SK-N-SH (cell line): ENCODE results near the gene ZAR1. TPM values are rescaled to one million over a fixed set of nuclear protein-coding genes. Genes with fewer than 3 reads are reported as not detected.

Experiments used
- CTCF ChIA-PET: fragments of 300-600, 350-600 bp; formaldehyde crosslinking; extraction: SDS; loops from one replicate; lab custom pipeline; 2021; lab: Yijun Ruan, JAX
- POLR2A ChIA-PET: fragments of 350-600 bp; sonication (Branson Sonifier 250); formaldehyde crosslinking; extraction: SDS; loops from one replicate; lab custom pipeline; 2020; ENCODE audit warnings: antibody characterized with exemption, inconsistent platforms; lab: Yijun Ruan, JAX
- DNase-seq: peaks from one replicate; pipeline ENCODE4 v3.0.0; 2012
- H2AFZ ChIP-seq: fragments of 200-600 bp; sonication (generic); 2 replicates; pipeline ENCODE4 v1.8.1; 2016; ENCODE audit warnings: antibody characterized with exemption, mild to moderate bottlenecking, low read depth
- H3F3A ChIP-seq: fragments of 200-600 bp; sonication (generic); replicated peaks from 2 replicates; pipeline ENCODE3; 2016; ENCODE audit warnings: antibody characterized with exemption, mild to moderate bottlenecking; ENCODE audit not compliant: insufficient read depth
- H3K27ac ChIP-seq, 2 experiments: fragments of 200-500 bp in 1 of 2; fragments of 200-600 bp in 1 of 2; sonication (Bioruptor generic) in 1 of 2; sonication (generic), shearing (Covaris generic) in 1 of 2; 2 replicates each; pipeline versions ENCODE4 v1.5.1 to v1.6.1; 2014 to 2016; ENCODE audit warnings: low read depth in 2 of 2, inconsistent platforms in 1 of 2, low read length in 1 of 2, mild to moderate bottlenecking in 1 of 2, mixed read lengths in 1 of 2
- H3K27me3 ChIP-seq: fragments of 200-600 bp; sonication (generic), shearing (Covaris generic); 2 replicates; pipeline ENCODE4 v1.6.1; 2016; ENCODE audit warnings: mixed run types; ENCODE audit not compliant: insufficient read depth
- H3K36me3 ChIP-seq, 2 experiments: fragments of 200-500 bp in 1 of 2; fragments of 200-600 bp in 1 of 2; sonication (Bioruptor generic) in 1 of 2; sonication (generic) in 1 of 2; replicated peaks in 1 of 2; 2 replicates each; pipeline versions ENCODE3 to v1.5.1; 2014 to 2016; ENCODE audit warnings: low read length in 1 of 2, mild to moderate bottlenecking in 1 of 2; ENCODE audit not compliant: insufficient read depth in 2 of 2, control insufficient read depth in 1 of 2
- H3K4me1 ChIP-seq, 2 experiments: fragments of 200-500 bp in 1 of 2; fragments of 200-600 bp in 1 of 2; sonication (Bioruptor generic) in 1 of 2; sonication (generic), shearing (Covaris generic) in 1 of 2; 2 replicates each; pipeline versions ENCODE4 v1.5.1 to v1.6.1; 2014 to 2016; ENCODE audit warnings: low read depth in 1 of 2, low read length in 1 of 2, mixed run types in 1 of 2; ENCODE audit not compliant: insufficient read depth in 2 of 2, control insufficient read depth in 1 of 2
- H3K4me2 ChIP-seq: fragments of 200-600 bp; sonication (generic), shearing (Covaris generic); 2 replicates; pipeline ENCODE4 v1.6.1; 2017; ENCODE audit warnings: mixed run types
- H3K4me3 ChIP-seq, 2 experiments: fragments of 200-500 bp in 1 of 2; fragments of 200-600 bp in 1 of 2; sonication (Bioruptor generic) in 1 of 2; sonication (generic), shearing (Covaris generic) in 1 of 2; 2 replicates each; pipeline versions ENCODE4 v1.5.1 to v1.8.1; 2014 to 2016; ENCODE audit warnings: low read depth in 2 of 2, inconsistent platforms in 1 of 2, low read length in 1 of 2, mild to moderate bottlenecking in 1 of 2, mixed read lengths in 1 of 2, moderate library complexity in 1 of 2
- H3K79me2 ChIP-seq: fragments of 200-600 bp; sonication (generic); 2 replicates; pipeline ENCODE4 v1.8.1; 2017; ENCODE audit warnings: mild to moderate bottlenecking; ENCODE audit not compliant: insufficient read depth
- H3K9ac ChIP-seq: fragments of 200-600 bp; sonication (generic); 2 replicates; pipeline ENCODE4 v1.6.1; 2017; ENCODE audit warnings: mixed run types
- H3K9me2 ChIP-seq: fragments of 200-600 bp; sonication (generic); 2 replicates; pipeline ENCODE4 v1.6.1; 2017; ENCODE audit warnings: mixed run types
- H3K9me3 ChIP-seq: fragments of 200-600 bp; sonication (generic); 2 replicates; pipeline ENCODE4 v1.6.1; 2017; ENCODE audit warnings: mixed run types, mild to moderate bottlenecking, moderate library complexity
- H4K20me1 ChIP-seq: fragments of 200-600 bp; sonication (generic); 2 replicates; pipeline ENCODE4 v1.6.1; 2017; ENCODE audit warnings: mild to moderate bottlenecking, mixed run types; ENCODE audit not compliant: insufficient read depth
- ELF1 ChIP-seq: IDR thresholded peaks from 2 replicates; pipeline ENCODE4 v1.4.0; 2012
- EP300 ChIP-seq, 2 experiments: IDR thresholded peaks; 2 replicates each; pipeline versions ENCODE4 v1.4.0 to v1.6.1; 2012; ENCODE audit warnings: borderline replicate concordance in 1 of 2, low read depth in 1 of 2, low read length in 1 of 2
- FOXJ3 ChIP-seq: sonication (generic); formaldehyde crosslinking; IDR thresholded peaks from 2 replicates; pipeline ENCODE4 v1.5.1; 2020; ENCODE audit warnings: mild to moderate bottlenecking, missing genetic modification reagents
- GABPA ChIP-seq: IDR thresholded peaks from 2 replicates; pipeline ENCODE4 v1.4.0; 2012; ENCODE audit warnings: low read depth, mild to moderate bottlenecking
- GATA2 ChIP-seq: sonication (generic); formaldehyde crosslinking; IDR thresholded peaks from 2 replicates; pipeline ENCODE4 v1.5.0; 2020; ENCODE audit warnings: mild to moderate bottlenecking, missing genetic modification reagents
- MXI1 ChIP-seq: IDR thresholded peaks from 2 replicates; pipeline ENCODE4 v1.6.1; 2012; ENCODE audit warnings: mild to moderate bottlenecking, low read depth, low read length, improper control_type of control experiment
- YY1 ChIP-seq: IDR thresholded peaks from 2 replicates; pipeline ENCODE4 v1.4.0; 2012; ENCODE audit warnings: low read depth, mild to moderate bottlenecking
- WGBS: methylation state at CpG from one replicate; pipeline ENCODE4 v1.1.6; 2017; ENCODE audit warnings: low lambda C conversion rate; 5-methylcytosine and 5-hydroxymethylcytosine counted together
- polyA plus RNA-seq, 3 experiments: library from polyadenylated mRNA; depleted of rRNA; stranded (reverse); fragments of >200 nt; gene quantifications; 2 replicates each; pipeline ENCODE4 v1.2.3, GENCODE V29; 2012
- TF ChIP-seq, protein P1 (sequence below): IDR thresholded peaks from 2 replicates; pipeline ENCODE4 v1.4.0; 2012; ENCODE audit warnings: low read depth
- TF ChIP-seq, protein P2 (sequence below): IDR thresholded peaks from 2 replicates; pipeline ENCODE4 v1.6.1; 2012; ENCODE audit warnings: mild to moderate bottlenecking, low read depth, low read length, moderate library complexity
- TF ChIP-seq, protein P3 (sequence below): IDR thresholded peaks from 2 replicates; pipeline ENCODE4; 2012
- TF ChIP-seq, protein P4 (sequence below): IDR thresholded peaks from 2 replicates; pipeline ENCODE4 v1.4.0; 2012; ENCODE audit warnings: low read depth, borderline replicate concordance

ZAR1 gene
- polyA plus RNA-seq, 1 of the 3 experiments (the other 2 are of a cell fraction) = not detected

DNA sequence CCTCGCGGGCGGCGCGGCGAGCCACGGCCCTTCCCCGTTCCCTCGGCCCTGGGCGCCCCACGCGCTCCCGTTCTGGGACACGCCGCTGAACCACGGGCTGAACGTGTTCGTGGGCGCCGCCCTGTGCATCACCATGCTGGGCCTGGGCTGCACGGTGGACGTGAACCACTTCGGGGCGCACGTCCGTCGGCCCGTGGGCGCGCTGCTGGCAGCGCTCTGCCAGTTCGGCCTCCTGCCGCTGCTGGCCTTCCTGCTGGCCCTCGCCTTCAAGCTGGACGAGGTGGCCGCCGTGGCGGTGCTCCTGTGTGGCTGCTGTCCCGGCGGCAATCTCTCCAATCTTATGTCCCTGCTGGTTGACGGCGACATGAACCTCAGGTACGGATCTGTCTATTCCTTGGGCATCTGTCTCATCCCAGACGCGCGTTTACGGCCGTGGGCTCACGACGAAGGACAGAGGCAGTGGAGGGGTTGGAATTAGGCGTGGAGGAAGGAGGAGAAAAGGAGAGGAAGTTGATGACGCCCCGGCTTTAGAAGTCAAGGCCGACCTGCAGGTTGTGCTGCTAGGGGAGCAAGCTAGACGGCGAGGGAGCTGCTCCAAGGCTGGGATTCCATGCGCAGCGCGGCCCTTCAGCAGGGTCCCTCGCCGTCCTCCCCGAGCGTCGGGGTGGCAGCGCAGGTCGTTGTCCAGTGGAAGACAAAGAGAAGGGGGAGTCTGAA, 6.1 kb upstream of the ZAR1 start:
- H3K27me3 ChIP-seq = no peaks in the 10 kb centered on the region
- no peaks in the 10 kb centered on the region for H4K20me1 ChIP-seq
- no peaks in the 10 kb centered on the region for H3K9me2 ChIP-seq
- WGBS = 23% methylated on average over 29 of the region's 66 CpGs
- POLR2A ChIA-PET = interaction anchor here (0.6 to 2.0 kb wide), 6 partner anchors 13 to 142 kb away, joined by 3 to 7 read pairs (median 4); partner anchors contain the start of gene SLAIN2
- TF ChIP-seq GATA2 (peak; percentile 50), MXI1 (0 out of 2 replicates have a peak, but pooled peaks have one; percentile 26)
- TF ChIP-seq, protein P1, sequence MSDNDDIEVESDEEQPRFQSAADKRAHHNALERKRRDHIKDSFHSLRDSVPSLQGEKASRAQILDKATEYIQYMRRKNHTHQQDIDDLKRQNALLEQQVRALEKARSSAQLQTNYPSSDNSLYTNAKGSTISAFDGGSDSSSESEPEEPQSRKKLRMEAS = no peak
- TF ChIP-seq, all 33 proteins: peak for 2
- H3K27ac ChIP-seq = peak overlapping the region in 1 of 2 experiments; percentile 77; a peak in 2 of 4 replicates
- H3K9ac ChIP-seq = peak overlapping the region; percentile 13; the same call in 1 of the 2 replicates
- peak overlapping the region; percentile 90 for H2AFZ ChIP-seq
- peaks cover 0 to 24% of the 10 kb centered on the region in 2 experiments; a peak in 2 of 4 replicates for H3K4me1 ChIP-seq
- peak overlapping the region; percentile 50; the same call in 1 of the 2 replicates for H3K4me2 ChIP-seq
- H3F3A ChIP-seq = peaks cover 14% of the 10 kb centered on the region
- peak; percentile 79 for DNase-seq
- no peaks in the 10 kb centered on the region for H3K79me2 ChIP-seq
- CTCF ChIA-PET = interaction anchor here (0.9 to 7.9 kb wide), 11 partner anchors 11 to 142 kb away, joined by 3 to 40 read pairs (median 4); no protein-coding TSS in a partner anchor
- peak overlapping the region; percentile 54 to 59 for H3K4me3 ChIP-seq
- peaks cover 0 to 3% of the 10 kb centered on the region in 2 experiments for H3K36me3 ChIP-seq
- H3K9me3 ChIP-seq = no peaks in the 10 kb centered on the region

DNA sequence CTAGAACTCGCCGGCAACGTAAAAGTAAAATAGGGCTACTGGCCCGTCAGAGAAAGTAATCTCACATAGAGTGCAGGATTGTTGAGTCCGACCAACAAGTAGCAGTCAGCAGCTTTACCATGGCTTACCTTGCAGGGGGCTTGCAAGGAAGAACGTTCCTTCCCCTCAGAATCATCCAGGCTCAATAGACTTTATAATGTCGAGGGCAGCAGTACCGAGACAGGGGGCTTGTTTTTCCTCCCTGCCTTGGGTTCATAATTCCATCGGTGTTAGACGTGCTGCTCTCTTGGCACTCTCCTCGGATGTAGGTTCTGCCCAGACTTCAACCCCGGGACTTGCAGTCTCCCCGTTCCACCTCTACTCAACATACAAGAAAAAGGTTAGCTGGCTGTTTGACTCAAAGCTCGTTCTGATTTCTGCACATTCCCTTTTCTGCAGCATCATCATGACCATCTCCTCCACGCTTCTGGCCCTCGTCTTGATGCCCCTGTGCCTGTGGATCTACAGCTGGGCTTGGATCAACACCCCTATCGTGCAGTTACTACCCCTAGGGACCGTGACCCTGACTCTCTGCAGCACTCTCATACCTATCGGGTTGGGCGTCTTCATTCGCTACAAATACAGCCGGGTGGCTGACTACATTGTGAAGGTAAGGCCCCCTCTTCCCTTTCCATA, 5.4 kb upstream of the ZAR1 start:
- CTCF ChIA-PET = interaction anchor here (0.7 to 7.9 kb wide), 11 partner anchors 12 to 141 kb away, joined by 3 to 40 read pairs (median 3); no protein-coding TSS in a partner anchor

More for the DNA sequence above, 5.4 kb upstream of the ZAR1 start:
- H3K79me2 ChIP-seq = no peaks in the 10 kb centered on the region
- peaks cover 14% of the 10 kb centered on the region for H3F3A ChIP-seq
- no peaks in the 10 kb centered on the region for H3K27me3 ChIP-seq
- peaks cover 0 to 24% of the 10 kb centered on the region in 2 experiments; a peak in 2 of 4 replicates for H3K4me1 ChIP-seq
- TF ChIP-seq, protein P2, sequence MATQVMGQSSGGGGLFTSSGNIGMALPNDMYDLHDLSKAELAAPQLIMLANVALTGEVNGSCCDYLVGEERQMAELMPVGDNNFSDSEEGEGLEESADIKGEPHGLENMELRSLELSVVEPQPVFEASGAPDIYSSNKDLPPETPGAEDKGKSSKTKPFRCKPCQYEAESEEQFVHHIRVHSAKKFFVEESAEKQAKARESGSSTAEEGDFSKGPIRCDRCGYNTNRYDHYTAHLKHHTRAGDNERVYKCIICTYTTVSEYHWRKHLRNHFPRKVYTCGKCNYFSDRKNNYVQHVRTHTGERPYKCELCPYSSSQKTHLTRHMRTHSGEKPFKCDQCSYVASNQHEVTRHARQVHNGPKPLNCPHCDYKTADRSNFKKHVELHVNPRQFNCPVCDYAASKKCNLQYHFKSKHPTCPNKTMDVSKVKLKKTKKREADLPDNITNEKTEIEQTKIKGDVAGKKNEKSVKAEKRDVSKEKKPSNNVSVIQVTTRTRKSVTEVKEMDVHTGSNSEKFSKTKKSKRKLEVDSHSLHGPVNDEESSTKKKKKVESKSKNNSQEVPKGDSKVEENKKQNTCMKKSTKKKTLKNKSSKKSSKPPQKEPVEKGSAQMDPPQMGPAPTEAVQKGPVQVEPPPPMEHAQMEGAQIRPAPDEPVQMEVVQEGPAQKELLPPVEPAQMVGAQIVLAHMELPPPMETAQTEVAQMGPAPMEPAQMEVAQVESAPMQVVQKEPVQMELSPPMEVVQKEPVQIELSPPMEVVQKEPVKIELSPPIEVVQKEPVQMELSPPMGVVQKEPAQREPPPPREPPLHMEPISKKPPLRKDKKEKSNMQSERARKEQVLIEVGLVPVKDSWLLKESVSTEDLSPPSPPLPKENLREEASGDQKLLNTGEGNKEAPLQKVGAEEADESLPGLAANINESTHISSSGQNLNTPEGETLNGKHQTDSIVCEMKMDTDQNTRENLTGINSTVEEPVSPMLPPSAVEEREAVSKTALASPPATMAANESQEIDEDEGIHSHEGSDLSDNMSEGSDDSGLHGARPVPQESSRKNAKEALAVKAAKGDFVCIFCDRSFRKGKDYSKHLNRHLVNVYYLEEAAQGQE = no peak
- TF ChIP-seq, protein P3, sequence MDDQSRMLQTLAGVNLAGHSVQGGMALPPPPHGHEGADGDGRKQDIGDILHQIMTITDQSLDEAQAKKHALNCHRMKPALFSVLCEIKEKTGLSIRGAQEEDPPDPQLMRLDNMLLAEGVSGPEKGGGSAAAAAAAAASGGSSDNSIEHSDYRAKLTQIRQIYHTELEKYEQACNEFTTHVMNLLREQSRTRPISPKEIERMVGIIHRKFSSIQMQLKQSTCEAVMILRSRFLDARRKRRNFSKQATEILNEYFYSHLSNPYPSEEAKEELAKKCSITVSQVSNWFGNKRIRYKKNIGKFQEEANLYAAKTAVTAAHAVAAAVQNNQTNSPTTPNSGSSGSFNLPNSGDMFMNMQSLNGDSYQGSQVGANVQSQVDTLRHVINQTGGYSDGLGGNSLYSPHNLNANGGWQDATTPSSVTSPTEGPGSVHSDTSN = no peak
- TF ChIP-seq GABPA (no peak), YY1 (no peak), ELF1 (no peak), EP300 (IDR thresholded peaks at IDR 0.05; ENCODE audit: borderline replicate concordance in 1 of 2, low read depth in 1 of 2, low read length in 1 of 2) (no peak), FOXJ3 (CRISPR knock-in tag) (no peak)
- TF ChIP-seq, protein P4, sequence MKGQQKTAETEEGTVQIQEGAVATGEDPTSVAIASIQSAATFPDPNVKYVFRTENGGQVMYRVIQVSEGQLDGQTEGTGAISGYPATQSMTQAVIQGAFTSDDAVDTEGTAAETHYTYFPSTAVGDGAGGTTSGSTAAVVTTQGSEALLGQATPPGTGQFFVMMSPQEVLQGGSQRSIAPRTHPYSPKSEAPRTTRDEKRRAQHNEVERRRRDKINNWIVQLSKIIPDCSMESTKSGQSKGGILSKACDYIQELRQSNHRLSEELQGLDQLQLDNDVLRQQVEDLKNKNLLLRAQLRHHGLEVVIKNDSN = no peak
- WGBS = 56% methylated on average over 20 of the region's 22 CpGs
- no peaks in the 10 kb centered on the region for H3K9me2 ChIP-seq
- no peak overlapping the region for H3K4me2 ChIP-seq
- no peaks in the 10 kb centered on the region for H3K9me3 ChIP-seq
- no peak overlapping the region for H3K27ac ChIP-seq
- H4K20me1 ChIP-seq = no peaks in the 10 kb centered on the region
- no peak overlapping the region for H3K9ac ChIP-seq
- peaks cover 2 to 3% of the 10 kb centered on the region in 2 experiments for H3K36me3 ChIP-seq
- peak overlapping the region in 1 of 2 experiments; percentile 59; a peak in 2 of 4 replicates for H3K4me3 ChIP-seq
- H2AFZ ChIP-seq = no peak overlapping the region
- POLR2A ChIA-PET = interaction anchor here (0.6 to 2.0 kb wide), 4 partner anchors 14 to 143 kb away, joined by 3 to 7 read pairs (median 4); partner anchors contain the start of gene SLAIN2
- DNase-seq = peak; percentile 49
